K562 (cell line): Measurements from ENCODE around the gene HRCT1. TPM values are rescaled to one million over a fixed set of nuclear protein-coding genes. Genes with fewer than 3 reads are reported as not detected.

Source experiments
- ARID1B ChIP-seq: fragments of 450-650 bp; IDR thresholded peaks from 2 replicates; pipeline ENCODE4 v1.6.1; 2016; ENCODE audit warnings: antibody characterized with exemption, mild to moderate bottlenecking, inconsistent platforms
- ATF1 ChIP-seq, 2 experiments: fragments of 450-650 bp in 1 of 2; IDR thresholded peaks; 2 replicates each; pipeline ENCODE4 v1.6.1; 2016; ENCODE audit warnings: missing compliant biosample characterization in 1 of 2, missing genetic modification characterization in 1 of 2
- BACH1 ChIP-seq: fragments of 200-800 bp; sonication (Bioruptor generic); IDR thresholded peaks from 2 replicates; pipeline ENCODE4 v1.6.1; 2016; ENCODE audit warnings: missing genetic modification characterization, missing compliant biosample characterization
- CBFA2T2 ChIP-seq: fragments of 450-650 bp; conservative IDR thresholded peaks from 2 replicates; pipeline ENCODE4 v1.6.1; 2017; ENCODE audit warnings: mild to moderate bottlenecking
- EP300 ChIP-seq: IDR thresholded peaks from 2 replicates; pipeline ENCODE4 v1.6.1; 2012; ENCODE audit warnings: low read length, improper control_type of control experiment
- HDAC6 ChIP-seq: IDR thresholded peaks from 2 replicates; pipeline ENCODE4 v1.6.1; 2012; ENCODE audit warnings: low read depth, mild to moderate bottlenecking, control low read depth, inconsistent platforms, low read length, moderate library complexity
- HMGXB4 ChIP-seq: sonication (generic); formaldehyde crosslinking; IDR thresholded peaks from 2 replicates; pipeline ENCODE4 v1.8.1; 2023; ENCODE audit warnings: mild to moderate bottlenecking, missing genetic modification reagents
- JUN ChIP-seq, 2 experiments: sonication (generic) in 1 of 2; formaldehyde crosslinking in 1 of 2; IDR thresholded peaks; 2 replicates each; pipeline versions ENCODE4 v1.6.1 to v1.8.0; 2012 to 2022; ENCODE audit warnings: borderline replicate concordance in 2 of 2, mild to moderate bottlenecking in 2 of 2, improper control_type of control experiment in 1 of 2, low read depth in 1 of 2, low read length in 1 of 2, missing genetic modification reagents in 1 of 2
- NCOR1 ChIP-seq: fragments of 450-650 bp; IDR thresholded peaks from 2 replicates; pipeline ENCODE4 v1.6.1; 2016; ENCODE audit warnings: mild to moderate bottlenecking, moderate library complexity
- NR2C2 ChIP-seq, 2 experiments: fragments of 200-800 bp in 1 of 2; sonication (Bioruptor generic) in 1 of 2; sonication (generic) in 1 of 2; formaldehyde crosslinking in 1 of 2; IDR thresholded peaks; 2 replicates each; pipeline versions ENCODE4 v1.6.1 to v1.8.0; 2016 to 2022; ENCODE audit warnings: mild to moderate bottlenecking in 1 of 2, missing compliant biosample characterization in 1 of 2, missing genetic modification characterization in 1 of 2, missing genetic modification reagents in 1 of 2
- SMARCC2 ChIP-seq: fragments of 450-650 bp; IDR thresholded peaks from 2 replicates; pipeline ENCODE4 v1.6.1; 2017; ENCODE audit warnings: antibody characterized with exemption, moderate library complexity, mild to moderate bottlenecking, low read depth
- SOX6 ChIP-seq: fragments of 450-650 bp; IDR thresholded peaks from 2 replicates; pipeline ENCODE4 v1.6.1; 2014; ENCODE audit warnings: mild to moderate bottlenecking
- ZBTB40 ChIP-seq, 2 experiments: fragments of 450-650 bp in 1 of 2; sonication (generic) in 1 of 2; formaldehyde crosslinking in 1 of 2; IDR thresholded peaks; 2 replicates each; pipeline versions ENCODE4 v1.7.1 to v1.9.0; 2016 to 2022; ENCODE audit warnings: inconsistent platforms in 1 of 2, mild to moderate bottlenecking in 1 of 2, missing genetic modification reagents in 1 of 2
- ZNF644 ChIP-seq: fragments of 200-800 bp; sonication (Bioruptor generic); IDR thresholded peaks from 2 replicates; pipeline ENCODE4 v1.6.1; 2016; ENCODE audit warnings: low read depth, missing genetic modification characterization, missing compliant biosample characterization
- ZNF766 ChIP-seq: fragments of 200-800 bp; sonication (Bioruptor generic); conservative IDR thresholded peaks from 2 replicates; pipeline ENCODE4 v1.6.1; 2016; ENCODE audit warnings: missing genetic modification characterization, missing compliant biosample characterization
- polyA plus RNA-seq, 8 experiments: library from polyadenylated mRNA; depleted of rRNA in 4 of 8; stranded (reverse) in 5 of 8; unstranded in 3 of 8; fragments of >200 nt; fragmentation: Nextera tagmentation in 2 of 8; fragmentation: Illumina TruSeq in 1 of 8; extraction: Ambion mirVana in 2 of 8; extraction: Trizol in 1 of 8; gene quantifications; 2 replicates each; pipeline versions ENCODE4 v1.2.1 to v1.2.3, GENCODE V29; 2011 to 2014; ENCODE audit warnings: inconsistent platforms in 1 of 8, missing spikeins in 1 of 8
- total RNA-seq, 7 experiments: library from RNA; depleted of rRNA in 6 of 7; stranded (reverse); fragments of >200 nt in 6 of 7; fragmentation: Illumina TruSeq in 2 of 7; extraction: Trizol in 2 of 7; gene quantifications; 2 replicates each; pipeline versions ENCODE4 v1.2.1 to v1.2.3, GENCODE V29; 2011 to 2021; ENCODE audit warnings: low replicate concordance in 1 of 7

HRCT1 gene
- total and polyA plus RNA-seq, 9 of the 15 experiments (the other 6 are each of a cell fraction or from before 2014, with no cell fraction given) = 0.40 TPM; not detected in 8

GRCh38 chr9:35923927-35924763 lies 18.1 kb downstream of the HRCT1 start (continued):
- TF ChIP-seq ZBTB40 (IDR thresholded peaks at IDR 0.05) (0 out of 2 replicates have a peak, but pooled peaks have one; percentile 15), ZBTB40 (CRISPR knock-in tag; IDR thresholded peaks at IDR 0.05) (no peak), ZNF644 (tag) (peak; percentile 18; the same call in 1 of the 2 replicates), HDAC6 (no peak), JUN (IDR thresholded peaks at IDR 0.05; ENCODE audit: borderline replicate concordance, low read depth, low read length) (peak; percentile 93), JUN (CRISPR knock-in tag; IDR thresholded peaks at IDR 0.05; ENCODE audit: borderline replicate concordance) (no peak), NR2C2 (CRISPR knock-in tag; IDR thresholded peaks at IDR 0.05) (no peak), NR2C2 (tag; IDR thresholded peaks at IDR 0.05) (0 out of 2 replicates have a peak, but pooled peaks have one; percentile 15), ZNF766 (CRISPR knock-in tag) (peak; percentile 50; the same call in 1 of the 2 replicates), ARID1B (peak; percentile 96), HMGXB4 (no peak), BACH1 (tag) (peak; percentile 96), CBFA2T2 (peak; percentile 77), NCOR1 (peak; percentile 70), ATF1 (CRISPR knock-in tag; IDR thresholded peaks at IDR 0.05) (no peak), ATF1 (tag; IDR thresholded peaks at IDR 0.05) (peak; percentile 46; the same call in 1 of the 2 replicates), SMARCC2 (peak; percentile 93), EP300 (peak; percentile 86), SOX6 (peak; percentile 47)
